IPS-18c (cell line): Measurements from ENCODE around the gene SNX25.
"Not testable (repeated sequence)": the region's sequence is repeated elsewhere in the genome, so short reads cannot be mapped to it uniquely, and the experiment has no call there.

Experiments used
- H3K4me3 ChIP-seq: 2 replicates; pipeline ENCODE4 v1.7.0; 2013; ENCODE audit warnings: low read depth, mild to moderate bottlenecking, low read length, moderate library complexity; ENCODE audit not compliant: insufficient read depth
- H3K9me3 ChIP-seq: one replicate; pipeline ENCODE4 v1.6.1; 2013; ENCODE audit warnings: mild to moderate bottlenecking, low read length, moderate library complexity; ENCODE audit not compliant: control insufficient read depth, insufficient read depth

SNX25 gene

GRCh38 chr4:185341377-185341776, 132.0 kb downstream of the SNX25 start:
- no peak overlapping the region for H3K4me3 ChIP-seq
- H3K9me3 ChIP-seq, result no peaks in the 10 kb centered on the region

GRCh38 chr4:185341841-185342240, 132.4 kb downstream of the SNX25 start:
- Histone ChIP-seq H3K4me3 (no peak overlapping the region), H3K9me3 (no peaks in the 10 kb centered on the region)

DNA sequence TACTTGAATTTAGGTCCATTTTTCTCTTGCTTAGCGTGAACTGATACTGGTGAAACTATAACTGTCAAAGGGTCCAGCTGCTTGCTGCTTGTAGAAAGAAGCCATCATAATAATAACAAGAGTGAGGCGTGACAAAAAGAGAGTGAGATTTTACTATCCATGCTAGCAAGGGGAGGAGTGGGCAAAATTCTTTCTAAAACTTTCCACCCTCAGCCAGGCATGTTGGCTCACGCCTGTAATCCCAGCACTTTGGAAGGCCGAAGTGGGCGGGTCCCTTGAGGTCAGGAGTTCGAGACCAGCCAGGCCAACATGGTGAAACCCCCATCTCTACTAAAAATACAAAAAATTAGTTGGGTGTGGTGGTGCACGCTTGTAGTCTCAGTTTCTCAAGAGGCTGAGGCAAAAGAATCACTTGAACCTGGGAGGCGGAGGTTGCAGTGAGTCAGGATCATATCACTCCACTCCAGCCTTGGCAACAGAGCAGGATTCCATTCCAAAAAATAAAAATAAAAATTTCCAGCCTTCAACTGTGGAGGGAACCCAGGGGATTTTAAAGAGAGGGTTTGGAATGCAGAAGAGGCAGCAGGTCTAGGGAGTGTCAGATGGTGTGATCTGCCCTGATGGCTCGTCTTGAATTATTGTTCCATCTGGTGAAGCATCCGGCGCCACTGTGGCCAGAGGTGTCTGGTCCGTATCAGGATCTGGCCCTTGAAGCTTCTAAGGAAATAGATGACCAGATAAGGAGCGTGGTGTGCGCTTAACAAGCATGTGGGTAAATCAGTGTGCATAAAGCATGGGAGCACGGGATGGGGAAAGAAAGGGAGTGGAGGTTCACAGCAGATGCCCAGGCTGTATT, 134.6 kb downstream of the SNX25 start:
- Histone ChIP-seq H3K4me3 (no peak overlapping the region), H3K9me3 (no peaks in the 10 kb centered on the region)

- no peaks in the 10 kb centered on the region for H3K9me3 ChIP-seq
- H3K4me3 ChIP-seq, result no peak overlapping the region
These were observed 135.5 kb downstream of the SNX25 start for GRCh38 chr4:185344743-185345538.

- Histone ChIP-seq H3K9me3 (no peaks in the 10 kb centered on the region), H3K4me3 (no peak overlapping the region)
These were observed 137.7 kb downstream of the SNX25 start for GRCh38 chr4:185346975-185347601.

DNA sequence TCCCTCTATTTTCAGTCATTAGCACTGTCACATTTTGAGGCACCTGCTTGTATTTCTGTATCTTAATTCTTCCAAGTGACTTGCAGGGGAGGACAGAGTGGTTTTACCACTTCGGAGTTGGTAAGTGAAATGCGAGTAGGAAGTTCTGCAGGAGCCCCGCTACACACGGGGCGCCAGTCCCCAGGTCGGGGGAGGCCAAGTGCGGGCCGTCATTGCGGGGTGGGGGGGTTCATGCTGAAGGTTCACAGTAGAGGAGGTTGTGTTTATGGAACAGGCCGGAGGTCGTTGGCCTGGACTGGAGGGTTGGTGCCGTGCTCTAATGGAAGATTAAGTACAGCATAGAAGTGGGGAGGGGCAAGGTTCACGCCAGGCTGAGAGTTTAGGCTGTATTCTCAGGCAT, 142.3 kb downstream of the SNX25 start:
- Histone ChIP-seq H3K9me3 (no peaks in the 10 kb centered on the region), H3K4me3 (no peak overlapping the region)

DNA sequence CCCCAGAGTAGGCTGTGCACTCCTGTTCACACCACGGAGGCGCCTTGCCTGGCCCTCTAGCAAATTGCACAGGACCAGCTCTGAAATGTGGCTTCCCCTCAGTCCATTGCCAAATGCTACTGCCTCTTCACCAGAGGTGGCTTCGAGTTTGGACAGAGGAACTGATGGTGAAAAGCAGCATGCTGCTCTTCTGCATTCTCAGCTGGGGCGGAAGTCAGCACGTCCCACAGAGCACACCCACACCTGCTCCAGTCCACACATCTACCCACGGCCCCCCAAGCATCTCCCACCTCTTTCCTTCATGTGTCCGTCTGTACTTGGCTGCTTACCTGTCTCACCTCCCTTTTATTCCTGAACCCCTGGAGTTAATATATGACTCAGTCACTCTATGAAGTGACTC, 142.8 kb downstream of the SNX25 start:
- Histone ChIP-seq H3K9me3 (no peaks in the 10 kb centered on the region), H3K4me3 (no peak overlapping the region)

DNA sequence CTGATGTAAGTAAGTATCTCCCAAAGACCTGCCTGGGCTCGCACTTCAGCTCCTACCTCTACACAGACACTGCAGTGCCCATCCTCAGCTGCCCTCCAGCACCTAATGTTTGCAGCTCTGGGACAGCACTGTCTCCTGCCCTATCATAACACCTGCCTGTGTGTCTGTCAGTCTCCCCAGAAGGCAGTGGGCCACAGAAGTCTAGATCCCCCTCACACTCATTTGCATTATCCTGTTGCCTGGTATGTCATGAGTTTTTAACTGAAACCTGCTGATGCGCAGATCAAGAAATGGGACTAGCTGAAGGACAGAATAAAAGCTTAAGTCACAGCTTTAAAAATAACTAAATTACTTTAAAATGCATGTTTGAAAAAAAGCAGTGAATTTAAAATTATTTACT, 143.3 kb downstream of the SNX25 start:
- no peak overlapping the region for H3K4me3 ChIP-seq

GRCh38 chr4:185357211-185357610, 147.8 kb downstream of the SNX25 start:
- Histone ChIP-seq H3K4me3 (no peak overlapping the region), H3K9me3 (no peaks in the 10 kb centered on the region)

More for the DNA sequence above, 143.3 kb downstream of the SNX25 start:
- H3K9me3 ChIP-seq, result no peaks in the 10 kb centered on the region

DNA sequence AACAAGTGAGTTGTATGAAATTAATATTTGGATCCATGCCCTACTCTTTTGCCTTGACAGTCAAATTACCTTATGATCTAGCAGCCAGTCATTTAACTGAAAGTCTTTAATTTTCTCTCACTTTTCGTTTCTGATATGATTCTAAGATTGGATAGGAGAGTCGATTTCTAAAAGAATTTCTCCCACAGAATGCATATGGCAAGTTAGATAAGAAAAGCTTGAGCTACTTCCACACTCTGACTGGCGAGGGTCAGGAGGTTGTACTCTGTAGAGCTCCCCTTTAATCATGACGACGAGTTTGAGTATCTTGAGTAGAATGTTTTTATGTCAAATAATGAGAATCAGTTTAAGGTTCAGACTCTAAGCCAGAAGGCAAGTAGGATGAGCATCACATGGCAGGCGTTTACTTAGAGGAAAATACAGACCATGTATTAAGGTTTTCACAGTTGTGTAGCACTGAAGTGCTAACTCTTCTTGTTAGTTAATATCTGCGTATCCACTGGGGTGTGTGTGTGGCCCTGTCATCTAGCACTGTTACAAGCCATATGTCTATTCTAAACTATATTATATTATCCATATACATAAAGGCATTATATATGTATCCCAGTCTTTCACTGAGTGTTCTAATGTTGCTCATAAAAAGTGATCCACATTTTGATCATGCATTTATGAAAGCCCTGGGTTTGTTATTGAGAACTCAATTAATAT, 148.5 kb downstream of the SNX25 start:
- H3K4me3 ChIP-seq, result no peak overlapping the region
- H3K9me3 ChIP-seq, result no peaks in the 10 kb centered on the region

GRCh38 chr4:185358514-185358913, 149.1 kb downstream of the SNX25 start:
- no peaks in the 10 kb centered on the region for H3K9me3 ChIP-seq

GRCh38 chr4:185358959-185359358, 149.6 kb downstream of the SNX25 start:
- Histone ChIP-seq H3K9me3 (no peaks in the 10 kb centered on the region), H3K4me3 (no peak overlapping the region)

More at GRCh38 chr4:185358514-185358913, 149.1 kb downstream of the SNX25 start:
- H3K4me3 ChIP-seq, result no peak overlapping the region

DNA sequence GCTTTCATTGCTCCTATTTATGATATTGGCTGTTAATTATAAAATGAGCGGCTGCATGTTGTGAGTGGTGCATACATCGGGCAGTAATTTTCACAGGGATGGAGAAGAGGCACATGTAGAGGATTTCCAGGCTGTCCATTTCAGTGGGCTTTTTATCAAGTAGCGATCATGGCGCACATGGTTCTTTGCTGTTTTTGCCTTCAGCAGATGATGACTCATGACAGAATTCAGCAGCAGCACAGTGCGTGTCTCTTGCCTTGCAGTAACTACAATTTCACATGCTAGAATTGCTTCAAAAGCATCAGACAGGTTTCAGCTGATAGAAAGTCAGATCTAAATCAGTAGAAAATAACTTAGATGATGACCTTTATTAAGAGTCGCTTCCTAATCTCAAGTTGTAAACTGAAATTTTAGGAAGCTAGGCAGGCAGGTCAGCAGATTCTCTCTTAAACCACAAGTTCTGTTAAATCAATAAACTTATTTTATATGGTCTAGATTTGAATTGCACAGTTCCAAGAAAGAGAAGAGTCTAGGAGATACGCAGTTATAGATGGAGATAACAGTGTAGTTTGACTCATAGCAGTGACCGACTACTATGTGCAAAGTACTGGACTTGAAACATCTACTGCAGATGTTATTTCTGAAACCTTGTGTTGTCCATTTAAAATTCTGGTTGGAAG, 150.5 kb downstream of the SNX25 start:
- Histone ChIP-seq H3K4me3 (no peak overlapping the region), H3K9me3 (no peaks in the 10 kb centered on the region)

GRCh38 chr4:185361872-185362271, 152.5 kb downstream of the SNX25 start:
- Histone ChIP-seq H3K4me3 (no peak overlapping the region), H3K9me3 (no peaks in the 10 kb centered on the region)

DNA sequence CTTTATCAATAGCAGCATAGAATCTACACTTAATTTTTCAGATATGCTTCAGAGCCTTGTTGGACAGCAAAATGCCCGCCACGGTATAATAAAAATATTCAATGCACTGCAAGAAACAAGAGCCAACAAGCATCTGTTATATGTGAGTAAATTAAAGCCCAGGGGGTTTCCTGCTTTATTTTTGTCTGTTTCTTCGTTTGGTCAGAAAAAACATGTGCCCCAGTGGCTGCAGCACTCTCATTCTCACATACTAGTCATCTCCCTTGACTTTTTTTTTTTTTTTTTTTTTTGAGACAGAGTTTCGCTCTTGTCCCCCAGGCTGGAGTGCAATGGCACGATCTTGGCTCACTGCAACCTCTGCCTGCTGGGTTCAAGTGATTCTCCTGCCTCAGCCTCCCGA, 153.2 kb downstream of the SNX25 start:
- not testable (repeated sequence) for H3K9me3 ChIP-seq, H3K4me3 ChIP-seq

DNA sequence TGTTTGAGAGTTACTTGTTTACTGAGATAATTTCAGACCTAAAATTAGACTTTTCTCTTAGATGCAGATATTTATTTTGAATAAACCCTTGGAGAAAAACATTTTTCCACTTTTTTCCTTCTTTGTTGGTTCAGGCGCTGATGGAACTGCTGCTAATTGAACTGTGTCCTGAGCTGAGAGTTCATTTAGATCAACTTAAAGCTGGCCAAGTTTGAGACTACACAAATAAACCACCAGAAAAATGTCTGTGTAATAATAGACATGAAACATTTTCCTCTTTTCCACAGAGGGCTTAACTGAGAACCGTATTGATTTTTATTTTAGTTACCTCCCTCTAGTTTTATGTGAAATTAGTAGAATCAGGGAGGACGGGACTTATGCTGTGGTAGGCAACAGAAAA, 153.9 kb downstream of the SNX25 start:
- Histone ChIP-seq H3K4me3 (no peak overlapping the region), H3K9me3 (no peaks in the 10 kb centered on the region)

DNA sequence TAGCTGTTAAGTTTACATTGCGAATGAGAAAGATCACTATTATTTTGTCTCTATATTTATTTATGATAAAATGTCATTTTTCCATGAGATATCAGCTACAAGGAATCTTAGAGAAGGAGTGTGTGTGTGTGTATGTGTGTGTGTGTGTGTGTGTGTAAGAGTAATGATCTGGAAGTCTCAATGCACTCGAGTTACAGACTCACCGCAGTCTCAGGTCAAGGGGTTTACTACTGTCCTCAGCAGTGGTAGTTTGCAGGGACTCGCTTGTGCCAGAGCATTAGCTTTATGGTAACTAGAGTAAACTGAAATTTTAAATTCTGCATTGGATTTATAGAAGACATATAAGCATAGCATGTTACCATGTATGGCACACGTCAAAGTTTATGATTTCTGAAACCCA, 155.5 kb downstream of the SNX25 start:
- H3K4me3 ChIP-seq, result no peak overlapping the region

More for the DNA sequence above, 155.5 kb downstream of the SNX25 start:
- no peaks in the 10 kb centered on the region for H3K9me3 ChIP-seq
